GM19240 (cell line): ENCODE measurements around the gene FOXJ3.
"Not testable (repeated sequence)": the region's sequence is repeated elsewhere in the genome, so short reads cannot be mapped to it uniquely, and the experiment has no call there.

Experiments used
- DNase-seq: peaks from one replicate; pipeline ENCODE4 v3.0.0; 2011; ENCODE audit warnings: low spot score; ENCODE audit not compliant: insufficient read length

Gene FOXJ3

DNA sequence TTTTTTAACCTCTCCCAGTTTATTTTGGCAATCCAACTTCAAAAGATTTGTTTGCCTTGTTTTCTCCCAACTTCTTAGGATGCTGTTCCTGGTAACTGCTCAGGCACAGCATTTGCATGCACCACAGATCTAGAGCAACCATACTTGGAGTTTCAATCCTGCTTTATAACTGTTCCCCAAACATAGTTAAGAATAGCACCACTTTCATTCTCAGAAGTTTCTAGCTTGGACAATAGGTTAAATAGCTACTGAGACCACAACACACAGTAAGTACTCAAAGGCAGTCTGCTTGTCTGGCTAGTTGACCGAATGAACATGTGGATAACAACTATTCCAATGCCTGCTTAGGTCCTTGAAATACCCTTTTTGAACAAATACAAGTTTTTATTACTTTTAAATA, 76.8 kb downstream of the FOXJ3 start:
- no peak for DNase-seq

- no peak for DNase-seq
These were observed 84.0 kb downstream of the FOXJ3 start for GRCh38 chr1:42251042-42251441.

DNA sequence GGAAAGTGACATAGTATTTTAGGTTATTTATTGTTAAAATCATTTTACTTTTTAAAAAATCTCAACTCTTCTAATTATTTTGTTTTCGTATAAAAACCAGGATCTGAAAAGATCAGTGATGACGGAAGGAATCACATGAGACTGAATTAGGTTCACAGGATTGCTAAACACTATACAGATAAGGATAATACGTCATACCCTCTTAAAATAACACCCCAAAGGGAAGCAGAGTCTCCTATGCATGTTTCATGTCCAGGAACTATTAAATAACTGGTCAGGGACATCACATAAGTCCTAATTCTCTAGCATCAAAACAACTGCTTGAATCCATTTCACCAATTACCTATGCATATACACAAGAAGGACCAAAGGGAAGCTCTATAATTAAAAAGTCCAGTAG, 84.9 kb downstream of the FOXJ3 start:
- DNase-seq = no peak

- no peak for DNase-seq
These were observed 93.9 kb downstream of the FOXJ3 start for GRCh38 chr1:42240966-42241755.

- DNase-seq = no peak
These were observed 95.5 kb downstream of the FOXJ3 start for GRCh38 chr1:42239555-42239954.

GRCh38 chr1:42239041-42239440, 96.0 kb downstream of the FOXJ3 start:
- no peak for DNase-seq

DNA sequence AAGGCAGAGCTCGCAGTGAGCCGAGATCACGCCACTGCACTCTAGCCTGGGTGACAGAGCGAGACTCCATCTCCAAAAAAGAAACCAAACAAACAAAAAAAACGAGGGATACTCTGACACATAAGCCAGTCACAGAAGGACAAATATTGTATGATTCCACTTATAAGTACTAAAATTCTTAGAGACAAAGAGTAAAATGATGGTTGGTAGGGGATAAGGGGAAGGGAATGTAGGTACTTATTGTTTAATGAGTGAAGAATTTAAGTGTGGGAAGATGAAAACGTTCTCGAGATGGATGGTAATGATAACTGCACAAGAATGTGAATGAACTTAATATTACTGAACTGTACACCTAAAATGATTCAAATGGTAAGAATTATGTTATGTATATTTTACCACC, 103.8 kb downstream of the FOXJ3 start:
- DNase-seq = no peak

DNA sequence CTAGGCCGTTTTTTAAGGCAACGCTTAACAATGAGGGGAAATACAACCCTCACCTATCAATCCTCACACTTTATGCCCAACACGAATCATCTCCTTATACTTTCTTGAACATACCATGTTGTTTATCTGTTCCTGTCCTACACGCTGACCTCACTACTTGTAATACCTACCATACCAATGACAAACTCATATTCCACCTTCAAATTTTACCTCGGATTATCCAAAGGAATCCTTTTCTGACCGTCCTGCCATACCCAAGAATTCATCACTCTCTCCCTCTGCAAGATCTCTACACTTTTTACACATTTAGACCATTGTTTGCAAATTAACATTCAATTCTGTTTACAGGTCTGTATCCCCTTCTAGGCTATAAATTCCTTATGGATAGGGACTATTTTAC, 106.1 kb downstream of the FOXJ3 start:
- DNase-seq = no peak

DNA sequence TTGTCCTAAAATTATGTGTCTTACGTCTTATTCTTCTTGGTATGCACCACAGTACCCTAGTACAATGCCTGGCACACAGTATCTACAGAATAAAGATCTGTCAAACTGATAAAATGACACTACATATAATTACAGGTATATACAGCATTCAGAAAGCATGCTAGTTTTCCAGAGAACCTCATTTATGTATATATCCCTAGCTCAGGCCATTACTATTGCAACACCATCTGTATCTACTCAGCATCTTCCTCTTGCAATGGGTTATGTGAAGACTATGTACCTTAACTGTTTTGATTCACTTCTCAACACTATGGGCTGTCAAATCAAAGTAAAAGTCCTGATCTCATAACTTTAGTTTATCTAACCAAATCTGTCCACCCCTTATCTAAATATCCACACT, 112.0 kb downstream of the FOXJ3 start:
- DNase-seq = no peak

GRCh38 chr1:42221952-42222606, 113.0 kb downstream of the FOXJ3 start:
- no peak for DNase-seq

DNA sequence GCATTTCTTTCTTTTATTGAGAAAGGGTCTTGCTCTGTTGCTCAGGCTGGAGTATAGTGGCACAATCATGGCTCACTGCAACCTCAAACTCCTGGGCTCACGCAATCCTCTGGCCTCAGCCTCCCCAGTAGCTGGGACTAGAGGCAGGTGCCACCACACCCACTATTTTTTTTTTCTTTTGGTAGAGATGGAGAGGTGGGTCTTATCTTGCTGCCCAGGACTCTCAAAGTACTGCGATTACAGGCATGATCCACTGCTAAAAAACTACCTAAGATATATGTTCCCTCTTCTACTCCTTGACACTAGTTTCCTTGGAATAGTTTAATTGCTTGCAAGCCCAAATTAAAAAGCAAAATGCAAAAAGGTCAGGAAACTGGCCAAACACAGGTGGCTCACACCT, 113.6 kb downstream of the FOXJ3 start:
- DNase-seq = no peak

- no peak for DNase-seq
These were observed 115.4 kb downstream of the FOXJ3 start for GRCh38 chr1:42219627-42220026.

- no peak for DNase-seq
These were observed 120.6 kb downstream of the FOXJ3 start for GRCh38 chr1:42214447-42214871.

DNA sequence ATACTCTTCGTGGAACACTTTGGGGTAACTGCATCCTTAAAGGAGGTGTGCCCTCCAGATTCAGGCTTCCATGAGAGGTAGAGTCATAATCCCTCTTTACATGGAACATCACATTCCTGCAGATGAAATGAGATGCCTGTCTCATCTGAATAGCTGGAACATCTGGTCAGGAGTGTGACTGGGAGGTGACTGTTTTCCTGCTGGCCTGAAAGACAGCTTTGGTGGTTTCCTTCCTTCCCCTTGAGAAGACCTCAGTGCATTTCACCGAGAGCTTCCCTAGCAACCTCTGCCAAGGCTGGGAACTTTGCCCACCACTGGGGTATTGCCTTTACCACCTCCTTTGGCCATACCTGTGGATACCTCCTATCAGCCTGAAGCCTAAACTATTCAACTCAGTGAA, 123.8 kb downstream of the FOXJ3 start:
- DNase-seq = no peak

- no peak for DNase-seq
These were observed 124.5 kb downstream of the FOXJ3 start for GRCh38 chr1:42210421-42211133.

DNA sequence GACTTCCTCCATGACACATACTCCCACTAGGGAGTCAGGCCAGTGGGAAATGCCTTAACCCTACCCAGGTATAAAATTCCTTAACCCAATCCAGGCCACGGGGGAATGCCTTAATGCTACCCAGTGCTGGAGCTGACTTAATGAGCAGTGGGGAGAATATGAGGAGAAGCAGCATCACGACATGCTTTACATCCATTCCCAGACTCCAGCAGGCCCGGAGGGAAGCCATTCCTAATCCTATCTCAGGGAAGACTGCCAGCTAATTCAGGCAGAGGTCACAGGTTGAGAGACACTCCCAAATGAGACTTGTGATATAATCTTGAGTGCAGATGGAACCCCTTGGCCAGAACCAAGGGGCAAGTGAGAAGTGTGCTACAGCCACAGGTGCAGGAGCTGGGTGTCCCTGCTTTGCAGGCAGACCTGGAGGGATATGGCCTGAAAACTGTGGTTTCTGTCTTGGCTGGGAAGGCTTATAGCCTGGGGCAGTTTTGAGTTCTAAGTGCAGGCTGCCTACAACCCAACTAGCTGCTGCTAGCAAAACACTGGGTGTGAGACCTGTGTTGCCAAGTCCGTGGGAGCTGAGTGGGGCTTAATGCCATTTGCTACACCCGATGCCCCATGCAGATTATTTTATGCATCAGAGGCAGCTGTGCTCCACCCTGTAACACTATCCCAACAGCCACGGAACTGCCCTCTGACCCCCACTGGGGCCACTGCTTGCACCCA, 125.3 kb downstream of the FOXJ3 start:
- no peak for DNase-seq

DNA sequence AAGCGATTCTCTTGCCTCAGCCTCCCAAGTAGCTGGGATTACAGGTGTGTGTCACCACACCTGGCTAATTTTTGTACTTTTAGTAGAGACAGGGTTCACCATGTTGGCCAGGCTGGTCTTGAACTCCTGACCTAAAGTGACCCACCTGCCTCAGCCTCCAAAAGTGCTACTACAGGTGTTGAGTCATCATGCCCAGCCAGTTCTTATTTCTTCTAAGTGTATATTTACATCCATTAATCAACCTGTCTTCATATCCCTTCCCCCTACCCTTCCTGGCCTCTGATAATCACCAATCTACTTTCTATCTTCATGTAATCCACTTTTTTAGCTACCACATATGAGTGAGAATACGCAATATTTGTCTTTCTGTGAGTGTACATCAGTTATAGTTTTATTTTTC, 128.1 kb downstream of the FOXJ3 start:
- DNase-seq = not testable (repeated sequence)

- DNase-seq = no peak
These were observed 128.9 kb downstream of the FOXJ3 start for GRCh38 chr1:42206164-42206563.

DNA sequence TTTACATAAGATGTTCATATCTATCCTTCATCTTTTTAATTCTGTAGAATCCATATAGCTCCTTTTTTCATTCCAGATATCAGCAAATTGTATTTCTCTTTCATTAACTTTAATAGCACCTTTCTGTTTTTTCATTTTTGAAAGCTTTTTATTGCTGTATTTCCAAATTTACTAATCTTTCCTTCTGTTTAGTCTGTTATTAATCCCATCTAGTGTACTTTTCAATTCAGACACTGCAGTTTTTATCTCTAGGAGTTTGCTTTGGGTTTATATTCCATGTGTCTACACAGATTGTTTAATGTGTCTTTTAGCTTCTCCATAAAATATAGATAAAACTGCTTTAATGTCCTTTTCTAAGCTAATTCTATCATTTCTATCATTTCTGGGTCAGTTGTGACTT, 133.0 kb downstream of the FOXJ3 start:
- no peak for DNase-seq

DNA sequence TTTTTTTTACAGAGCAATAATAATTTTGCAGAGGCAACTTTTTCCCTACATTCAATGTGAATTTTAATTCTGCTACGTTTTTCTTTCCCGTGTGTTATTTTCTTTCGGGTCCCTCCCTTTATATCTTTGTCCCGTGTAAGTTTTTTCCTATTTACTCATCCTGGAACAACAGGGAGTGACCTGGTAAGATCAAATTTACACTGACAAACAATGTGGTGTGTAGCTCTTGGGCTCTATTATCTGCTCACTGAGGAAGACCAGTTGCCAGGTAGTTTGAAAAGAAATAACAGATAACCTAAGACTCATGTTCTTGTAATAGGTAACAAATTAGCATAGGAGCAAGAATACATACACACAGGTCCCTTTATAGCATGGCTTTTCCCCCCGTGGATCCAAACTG, 136.8 kb downstream of the FOXJ3 start:
- DNase-seq = no peak

- no peak for DNase-seq
These were observed 139.2 kb downstream of the FOXJ3 start for GRCh38 chr1:42195841-42196240.

GRCh38 chr1:42192106-42192505, 142.9 kb downstream of the FOXJ3 start:
- DNase-seq = no peak
